ENCODE measurements around the gene C17orf114.

C17orf114 gene

GRCh38 chr17:4766723-4767122 is 35.4 kb downstream of the C17orf114 start:
- H3K4me1 Mint-ChIP-seq (ENCODE audit: low read depth, unreplicated experiment) = peaks cover 8% of the 10 kb centered on the region
- no peaks in the 10 kb centered on the region for H3K36me3 Mint-ChIP-seq (ENCODE audit: insufficient read depth, unreplicated experiment)
- H3K27ac Mint-ChIP-seq (ENCODE audit: unreplicated experiment) = no peak overlapping the region
- BruUV-seq (replicated peaks) = no TSS peak
- intact Hi-C loops (cut with micrococcal nuclease; ENCODE audit: unreplicated experiment) = no loop called here
- no peak for DNase-seq
- H3K27me3 Mint-ChIP-seq (ENCODE audit: unreplicated experiment) = peaks cover 8% of the 10 kb centered on the region
- no peak for TF ChIP-seq CTCF (IDR thresholded peaks at IDR 0.05; ENCODE audit: unreplicated experiment)
- CTCF ChIA-PET = no interaction called here
- no peak overlapping the region for H3K4me3 Mint-ChIP-seq (ENCODE audit: low read depth, unreplicated experiment)
- H3K9me3 Mint-ChIP-seq (ENCODE audit: low read depth, unreplicated experiment) = no peaks in the 10 kb centered on the region

- CTCF ChIA-PET = no interaction called here
- intact Hi-C loops (cut with micrococcal nuclease; ENCODE audit: unreplicated experiment) = no loop called here
- no peak overlapping the region for H3K27ac Mint-ChIP-seq (ENCODE audit: unreplicated experiment)
- peaks cover 8% of the 10 kb centered on the region for H3K27me3 Mint-ChIP-seq (ENCODE audit: unreplicated experiment)
- BruUV-seq (replicated peaks) = no TSS peak
- no peak overlapping the region for H3K4me3 Mint-ChIP-seq (ENCODE audit: low read depth, unreplicated experiment)
- peaks cover 3% of the 10 kb centered on the region for H3K4me1 Mint-ChIP-seq (ENCODE audit: low read depth, unreplicated experiment)
- no peaks in the 10 kb centered on the region for H3K36me3 Mint-ChIP-seq (ENCODE audit: insufficient read depth, unreplicated experiment)
- no peak for TF ChIP-seq CTCF (IDR thresholded peaks at IDR 0.05; ENCODE audit: unreplicated experiment)
- no peaks in the 10 kb centered on the region for H3K9me3 Mint-ChIP-seq (ENCODE audit: low read depth, unreplicated experiment)
- no peak for DNase-seq
Measured at GRCh38 chr17:4766201-4766600, 35.9 kb downstream of the C17orf114 start.

- H3K4me3 Mint-ChIP-seq (ENCODE audit: low read depth, unreplicated experiment) = no peak overlapping the region
- H3K27me3 Mint-ChIP-seq (ENCODE audit: unreplicated experiment) = peaks cover 8% of the 10 kb centered on the region
- CTCF ChIA-PET = no interaction called here
- no peaks in the 10 kb centered on the region for H3K36me3 Mint-ChIP-seq (ENCODE audit: insufficient read depth, unreplicated experiment)
- no peak for TF ChIP-seq CTCF (IDR thresholded peaks at IDR 0.05; ENCODE audit: unreplicated experiment)
- no peak overlapping the region for H3K27ac Mint-ChIP-seq (ENCODE audit: unreplicated experiment)
- no peaks in the 10 kb centered on the region for H3K9me3 Mint-ChIP-seq (ENCODE audit: low read depth, unreplicated experiment)
- no TSS peak for BruUV-seq (replicated peaks)
- no peaks in the 10 kb centered on the region for H3K4me1 Mint-ChIP-seq (ENCODE audit: low read depth, unreplicated experiment)
- intact Hi-C loops (cut with micrococcal nuclease; ENCODE audit: unreplicated experiment) = no loop called here
- DNase-seq = no peak
Measured at GRCh38 chr17:4764595-4764994, 37.5 kb downstream of the C17orf114 start.

- no peaks in the 10 kb centered on the region for H3K4me1 Mint-ChIP-seq (ENCODE audit: low read depth, unreplicated experiment)
- CTCF ChIA-PET = interaction anchor here (0.7 kb wide), 1 partner anchor 118 kb away, joined by 3 read pairs; no protein-coding TSS in a partner anchor
- no peak for DNase-seq
- H3K9me3 Mint-ChIP-seq (ENCODE audit: low read depth, unreplicated experiment) = no peaks in the 10 kb centered on the region
- H3K36me3 Mint-ChIP-seq (ENCODE audit: insufficient read depth, unreplicated experiment) = no peaks in the 10 kb centered on the region
- BruUV-seq (replicated peaks) = no TSS peak
- H3K4me3 Mint-ChIP-seq (ENCODE audit: low read depth, unreplicated experiment) = no peak overlapping the region
- intact Hi-C loops (cut with micrococcal nuclease; ENCODE audit: unreplicated experiment) = no loop called here
- H3K27ac Mint-ChIP-seq (ENCODE audit: unreplicated experiment) = no peak overlapping the region
- TF ChIP-seq CTCF (IDR thresholded peaks at IDR 0.05; ENCODE audit: unreplicated experiment) = no peak
- H3K27me3 Mint-ChIP-seq (ENCODE audit: unreplicated experiment) = peaks cover 31% of the 10 kb centered on the region
Measured at GRCh38 chr17:4759776-4760236, 42.3 kb downstream of the C17orf114 start.
